GM13976 (cell line): ENCODE measurements around the gene CDK5RAP2.

Source experiments
- DNase-seq: peaks from one replicate; pipeline ENCODE4 v3.0.0; 2012; ENCODE audit warnings: low spot score
- CTCF ChIP-seq: IDR thresholded peaks from 2 replicates; pipeline ENCODE4 v1.5.1; 2012; ENCODE audit warnings: borderline replicate concordance, mild to moderate bottlenecking; ENCODE audit not compliant: insufficient read depth; ENCODE audit errors: extremely low read depth, missing control alignments, control extremely low read depth
- in situ Hi-C: fragments of 300-500 bp; cut with MboI; formaldehyde crosslinking; loops from one replicate; pipeline ENCODE4 v1.12.0; 2022; ENCODE audit warnings: low sequenced_read_pairs, mixed read lengths, inconsistent platforms; ENCODE audit not compliant: unreplicated experiment

Gene CDK5RAP2

GRCh38 chr9:120372040-120372439 is 207.9 kb downstream of the CDK5RAP2 start:
- in situ Hi-C loops = no loop called here
- DNase-seq = no peak
- no peak for TF ChIP-seq CTCF

GRCh38 chr9:120369608-120370220 is 210.3 kb downstream of the CDK5RAP2 start:
- in situ Hi-C loops = no loop called here
- no peak for DNase-seq
- TF ChIP-seq CTCF = no peak

GRCh38 chr9:120368799-120369198 is 211.2 kb downstream of the CDK5RAP2 start:
- no peak for TF ChIP-seq CTCF
- in situ Hi-C loops = no loop called here
- no peak for DNase-seq

- DNase-seq = no peak
- TF ChIP-seq CTCF = no peak
- in situ Hi-C loops = no loop called here
These were observed 213.3 kb downstream of the CDK5RAP2 start for GRCh38 chr9:120366644-120367019.

GRCh38 chr9:120365386-120365785 is 214.6 kb downstream of the CDK5RAP2 start:
- in situ Hi-C loops = no loop called here
- no peak for TF ChIP-seq CTCF
- no peak for DNase-seq

GRCh38 chr9:120363697-120364096 is 216.3 kb downstream of the CDK5RAP2 start:
- DNase-seq = no peak
- in situ Hi-C loops = no loop called here
- no peak for TF ChIP-seq CTCF
